Epithelial cell of esophagus (primary cell): Measurements from ENCODE around the gene INPP5F.

ENCODE experiments used
- DNase-seq: peaks from one replicate; pipeline ENCODE4 v3.0.0; 2010; ENCODE audit warnings: low read depth
- H3K4me3 ChIP-seq: 2 replicates; pipeline ENCODE4 v1.5.1; 2011; ENCODE audit warnings: mild to moderate bottlenecking, low read length, control low read depth
- TF ChIP-seq, protein P1 (sequence below): IDR thresholded peaks from 2 replicates; pipeline ENCODE4 v1.5.1; 2011; ENCODE audit warnings: low read depth, mild to moderate bottlenecking, low read length, control low read depth, inconsistent platforms; ENCODE audit not compliant: insufficient read depth; ENCODE audit errors: missing control alignments

The INPP5F gene

DNA sequence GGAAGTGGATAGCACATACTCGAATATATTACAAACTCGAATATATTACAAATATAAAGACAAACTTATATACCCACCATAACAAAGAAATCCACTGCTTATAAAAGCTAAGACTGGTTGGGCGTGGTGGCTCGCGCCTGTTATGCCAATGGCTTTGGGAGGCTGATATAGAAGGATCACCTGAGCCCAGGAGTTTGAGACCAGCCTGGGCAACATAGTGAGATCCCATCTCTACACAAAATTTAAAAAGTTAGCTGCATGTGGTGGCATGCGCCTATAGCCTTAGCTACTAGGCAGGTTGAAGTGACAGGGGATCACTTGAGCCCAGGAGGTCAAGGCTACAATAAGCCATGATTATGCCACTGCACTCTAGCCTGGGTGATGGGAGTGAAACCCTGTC is 126.4 kb downstream of the INPP5F start:
- no peak overlapping the region for H3K4me3 ChIP-seq
- TF ChIP-seq, protein P1, sequence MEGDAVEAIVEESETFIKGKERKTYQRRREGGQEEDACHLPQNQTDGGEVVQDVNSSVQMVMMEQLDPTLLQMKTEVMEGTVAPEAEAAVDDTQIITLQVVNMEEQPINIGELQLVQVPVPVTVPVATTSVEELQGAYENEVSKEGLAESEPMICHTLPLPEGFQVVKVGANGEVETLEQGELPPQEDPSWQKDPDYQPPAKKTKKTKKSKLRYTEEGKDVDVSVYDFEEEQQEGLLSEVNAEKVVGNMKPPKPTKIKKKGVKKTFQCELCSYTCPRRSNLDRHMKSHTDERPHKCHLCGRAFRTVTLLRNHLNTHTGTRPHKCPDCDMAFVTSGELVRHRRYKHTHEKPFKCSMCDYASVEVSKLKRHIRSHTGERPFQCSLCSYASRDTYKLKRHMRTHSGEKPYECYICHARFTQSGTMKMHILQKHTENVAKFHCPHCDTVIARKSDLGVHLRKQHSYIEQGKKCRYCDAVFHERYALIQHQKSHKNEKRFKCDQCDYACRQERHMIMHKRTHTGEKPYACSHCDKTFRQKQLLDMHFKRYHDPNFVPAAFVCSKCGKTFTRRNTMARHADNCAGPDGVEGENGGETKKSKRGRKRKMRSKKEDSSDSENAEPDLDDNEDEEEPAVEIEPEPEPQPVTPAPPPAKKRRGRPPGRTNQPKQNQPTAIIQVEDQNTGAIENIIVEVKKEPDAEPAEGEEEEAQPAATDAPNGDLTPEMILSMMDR = no peak
- no peak for DNase-seq

DNA sequence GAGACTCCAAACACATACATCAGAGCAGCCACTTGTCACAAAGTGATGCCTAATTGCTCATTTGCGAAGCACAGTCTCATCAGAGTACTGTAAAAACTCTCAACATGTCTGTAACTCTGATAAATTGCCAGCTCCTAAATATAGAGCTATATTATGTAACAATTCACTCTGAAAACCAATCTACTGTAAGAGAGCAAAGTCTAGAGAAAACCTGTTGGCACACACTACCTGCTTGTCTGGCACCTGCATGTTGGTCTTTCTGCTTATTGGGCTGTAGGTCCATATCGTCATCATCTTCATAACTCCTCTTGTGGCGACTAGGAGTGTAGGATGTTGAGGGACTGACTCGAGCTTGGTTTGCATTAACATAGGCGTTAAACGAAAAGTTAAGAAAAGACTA is 127.0 kb downstream of the INPP5F start:
- DNase-seq = no peak
- H3K4me3 ChIP-seq = no peak overlapping the region
- TF ChIP-seq, protein P1 = no peak

DNA sequence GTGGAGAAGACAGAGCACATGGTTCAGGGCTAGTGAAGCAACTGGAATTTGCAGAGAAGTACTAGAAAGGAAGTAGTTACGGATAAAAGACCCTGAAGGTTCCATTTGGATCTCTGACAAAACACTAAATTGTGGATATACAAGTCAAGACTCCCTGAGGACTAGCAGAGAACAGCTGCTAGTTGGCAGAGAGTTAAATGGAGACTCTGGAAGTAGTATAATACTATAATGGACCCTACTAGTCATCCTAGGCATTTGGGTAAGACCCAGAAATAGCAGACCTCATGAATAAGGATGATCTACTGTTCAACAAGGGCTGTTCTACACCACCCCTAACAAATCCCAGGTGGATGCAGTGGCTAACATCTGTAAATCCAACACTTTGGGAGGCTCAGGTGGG is 127.7 kb downstream of the INPP5F start:
- TF ChIP-seq, protein P1 = no peak
- DNase-seq = no peak
- H3K4me3 ChIP-seq = no peak overlapping the region

DNA sequence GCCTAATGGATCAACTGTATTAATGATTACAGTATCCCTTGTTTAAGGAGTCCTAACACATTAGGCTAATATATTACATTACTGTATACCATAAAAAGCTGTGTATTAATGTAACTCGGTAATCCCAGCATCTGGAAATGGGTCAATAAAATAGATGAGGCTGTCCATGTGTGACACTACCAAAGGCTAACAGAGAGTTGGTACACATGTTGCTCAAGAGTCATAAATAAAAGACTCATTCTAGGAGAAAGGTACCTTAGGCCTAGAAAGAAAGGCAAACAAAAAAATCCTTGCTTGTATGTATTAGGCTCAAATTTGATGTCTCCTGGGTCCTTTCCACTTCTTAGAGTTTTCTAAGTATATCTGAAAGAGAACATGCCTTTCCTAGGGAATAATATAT is 132.2 kb downstream of the INPP5F start:
- no peak overlapping the region for H3K4me3 ChIP-seq
- TF ChIP-seq, protein P1 = no peak
- DNase-seq = no peak

DNA sequence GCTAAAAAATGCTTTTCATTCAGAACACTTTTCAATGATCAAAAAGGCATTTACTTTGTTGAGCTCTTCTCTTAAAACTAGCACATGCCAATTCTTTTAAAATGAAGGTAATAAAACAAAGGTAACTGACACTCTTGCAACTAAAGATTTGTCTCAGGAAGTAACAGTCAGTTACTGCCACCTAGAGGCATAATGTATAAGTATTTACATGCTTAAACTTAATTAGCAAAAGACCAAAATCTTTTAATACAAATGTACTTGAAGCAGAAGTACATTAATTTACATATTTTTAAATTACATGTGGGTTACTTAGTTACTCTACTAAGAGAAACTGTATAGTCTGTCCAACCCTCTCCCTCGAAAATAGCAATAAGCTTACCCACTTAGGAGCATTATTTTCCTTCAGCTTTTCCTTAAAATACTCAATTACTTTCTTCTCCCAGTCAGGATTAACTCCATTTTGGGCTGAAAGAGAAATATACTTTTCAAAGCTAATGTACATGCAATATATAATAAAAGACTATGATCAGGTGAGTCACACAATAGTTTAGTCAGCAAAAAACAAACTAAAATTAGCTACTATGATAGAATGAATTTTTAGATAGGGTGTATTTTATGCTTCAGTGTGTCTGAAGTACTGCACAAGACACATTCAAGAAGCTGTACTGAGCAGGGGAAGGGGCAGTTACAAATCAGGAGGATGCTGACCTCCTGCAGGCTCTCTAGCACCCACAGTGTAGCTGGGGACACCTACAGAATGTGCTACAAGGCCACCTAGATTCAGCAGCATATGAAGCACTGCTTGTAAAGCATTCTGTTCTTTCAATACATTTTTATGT is 133.8 kb downstream of the INPP5F start:
- peak; percentile 64 for DNase-seq
- H3K4me3 ChIP-seq = no peak overlapping the region
- TF ChIP-seq, protein P1 = peak; percentile 52

DNA sequence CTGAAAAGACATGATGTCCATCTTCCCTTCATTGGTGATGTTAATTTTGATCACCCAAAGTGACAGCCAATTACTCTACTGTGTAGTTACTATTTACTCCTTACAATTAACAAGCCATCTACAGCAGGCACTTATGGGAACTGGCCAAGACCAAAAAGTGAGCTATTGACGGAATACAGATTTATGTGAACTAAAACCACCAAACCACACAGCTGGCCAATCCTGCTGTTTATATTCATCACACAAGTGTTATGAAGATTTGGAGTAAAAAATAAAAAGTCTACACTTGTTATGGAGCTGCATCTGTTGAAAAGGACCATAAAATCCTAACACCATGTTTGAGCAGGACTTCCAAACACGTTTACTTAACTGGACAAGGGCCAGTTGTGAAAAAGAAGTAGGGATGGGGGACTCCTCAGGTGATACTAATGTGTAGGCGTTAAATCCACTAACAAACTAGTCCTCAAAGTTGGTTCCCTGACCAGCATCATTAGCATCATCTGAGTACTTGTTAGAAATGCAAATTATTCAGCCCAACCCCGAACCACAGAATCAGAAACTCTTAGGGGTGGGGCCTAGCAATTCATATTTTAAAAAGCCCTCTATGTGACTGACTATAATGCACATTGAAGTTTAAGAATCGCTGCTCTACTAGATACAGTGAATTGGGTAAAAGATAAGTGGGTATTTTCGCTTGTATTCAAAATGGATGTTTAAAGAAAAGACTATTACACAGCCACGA is 135.2 kb downstream of the INPP5F start:
- TF ChIP-seq, protein P1 = no peak
- no peak for DNase-seq
- no peak overlapping the region for H3K4me3 ChIP-seq
